Transverse colon (tissue), 4 donors: Measurements from ENCODE around the gene ZNF682. TPM values are rescaled to one million over a fixed set of nuclear protein-coding genes. Genes with fewer than 3 reads are reported as not detected.
"Not testable (repeated sequence)": the region's sequence is repeated elsewhere in the genome, so short reads cannot be mapped to it uniquely, and the experiment has no call there.

Source experiments
- DNase-seq: peaks from one replicate; pipeline ENCODE4 v3.0.0-alpha.2; 2019
- H3K27ac ChIP-seq, 4 donors: fragments of 200-600 bp; sonication (generic); 2 replicates each; pipeline ENCODE4 v1.5.1; 2016 to 2018; ENCODE audit warnings: inconsistent platforms in 4 of 4
- H3K27me3 ChIP-seq: fragments of 200-600 bp; sonication (generic); 2 replicates; pipeline ENCODE4 v1.5.1; 2017; ENCODE audit warnings: inconsistent platforms
- H3K36me3 ChIP-seq, 4 donors: fragments of 200-600 bp; sonication (generic); 2 replicates each; pipeline ENCODE4 v1.5.1; 2017 to 2019; ENCODE audit warnings: inconsistent platforms in 4 of 4
- H3K4me1 ChIP-seq, 4 donors: fragments of 200-600 bp; sonication (generic); 2 replicates each; pipeline ENCODE4 v1.5.1; 2017 to 2020; ENCODE audit warnings: inconsistent platforms in 4 of 4
- H3K4me3 ChIP-seq, 4 donors: fragments of 200-600 bp; sonication (generic); 1 replicate in 1 of 4; 2 replicates in 3 of 4; pipeline versions ENCODE4 v1.5.1 to v1.6.1; 2017 to 2019; ENCODE audit warnings: inconsistent platforms in 4 of 4
- H3K9me3 ChIP-seq, 2 donors: fragments of 200-600 bp; sonication (generic); 2 replicates each; pipeline ENCODE4 v1.5.1; 2017 to 2019; ENCODE audit warnings: inconsistent platforms in 2 of 2
- CTCF ChIP-seq, 5 experiments: fragments of 200-600 bp in 3 of 5; fragments of 450-650 bp in 2 of 5; sonication (generic) in 3 of 5; IDR thresholded peaks; 1 replicate in 2 of 5; 2 replicates in 3 of 5; pipeline ENCODE4 v1.5.1; 2016 to 2017; ENCODE audit warnings: antibody characterized with exemption in 5 of 5, inconsistent platforms in 3 of 5, mild to moderate bottlenecking in 2 of 5, moderate library complexity in 1 of 5
- EP300 ChIP-seq: sonication (generic); formaldehyde crosslinking; IDR thresholded peaks from one replicate; pipeline ENCODE4 v1.6.1; 2017; ENCODE audit warnings: antibody characterized with exemption, low read depth
- POLR2A ChIP-seq: fragments of 450-650 bp; IDR thresholded peaks from one replicate; pipeline ENCODE4 v1.6.1; 2016; ENCODE audit warnings: antibody characterized with exemption, mild to moderate bottlenecking, moderate library complexity
- POLR2AphosphoS5 ChIP-seq, 3 donors: sonication (generic); formaldehyde crosslinking; IDR thresholded peaks; one replicate each; pipeline ENCODE4 v1.6.1; 2016; ENCODE audit warnings: antibody characterized with exemption in 3 of 3
- WGBS, 2 donors: methylation state at CpG; one replicate each; pipeline ENCODE4 v1.1.5; 2018; ENCODE audit warnings: low coverage in 1 of 2; 5-methylcytosine and 5-hydroxymethylcytosine counted together
- in situ Hi-C, 4 donors: fragments of 200-750 bp; cut with MboI; loops; one replicate each; pipeline versions ENCODE4 v1.15.0 to v1.15.1; 2017; ENCODE audit warnings: low sequenced_read_pairs in 3 of 4, low pct_ligation_motif_present in 1 of 4, low pct_unique_long_range_greater_than_20kb in 1 of 4
- intact Hi-C: fragments of 100-400 bp; cut with DNase I; formaldehyde crosslinking; loops from one replicate; pipeline ENCODE4 v1.15.1; 2023; ENCODE audit warnings: low total_unique reads
- total RNA-seq, 4 donors: library from RNA; depleted of rRNA; stranded (reverse); fragments of >200 nt; gene quantifications; one replicate each; pipeline ENCODE4 v1.1.0, GENCODE V29; 2016

Gene ZNF682
- total RNA-seq, 4 donors from 2014 or later, result 4.8 to 6.0 (median 5.5) TPM; not detected in 1

DNA sequence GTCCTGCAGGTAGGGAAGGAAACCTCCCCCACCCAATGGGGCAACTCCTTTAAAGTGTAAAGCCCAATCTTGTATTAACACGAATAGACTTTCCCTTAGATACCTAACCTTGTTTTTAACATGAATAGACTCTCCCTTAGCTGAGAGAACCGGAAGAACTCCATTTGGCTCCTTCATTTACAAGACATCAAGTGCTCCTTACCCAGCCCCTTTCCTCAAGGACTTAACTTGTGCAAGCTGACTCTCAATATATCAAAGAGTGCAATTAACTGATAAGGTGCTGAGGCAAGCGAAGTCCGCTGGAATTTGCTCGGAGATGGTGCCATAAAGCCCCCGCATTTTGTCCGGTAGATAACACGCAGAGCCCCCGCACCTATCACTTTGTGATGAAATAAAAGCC is 28.6 kb upstream of the ZNF682 start:
- no peaks in the 10 kb centered on the region for H3K36me3 ChIP-seq
- no peak overlapping the region for H3K4me3 ChIP-seq
- TF ChIP-seq EP300 (no peak), POLR2A (no peak), CTCF (IDR thresholded peaks at IDR 0.05) (no peak), POLR2AphosphoS5 (IDR thresholded peaks at IDR 0.05) (no peak)
- in situ Hi-C loops, result no loop called here
- no peaks in the 10 kb centered on the region for H3K9me3 ChIP-seq
- H3K4me1 ChIP-seq, result no peaks in the 10 kb centered on the region
- no peak for DNase-seq
- intact Hi-C loops, result no loop called here
- H3K27ac ChIP-seq, result no peak overlapping the region
- no peaks in the 10 kb centered on the region for H3K27me3 ChIP-seq
- WGBS, 2 donors, result 19 to 39% methylated on average over 6 to 9 of the region's 9 CpGs

DNA sequence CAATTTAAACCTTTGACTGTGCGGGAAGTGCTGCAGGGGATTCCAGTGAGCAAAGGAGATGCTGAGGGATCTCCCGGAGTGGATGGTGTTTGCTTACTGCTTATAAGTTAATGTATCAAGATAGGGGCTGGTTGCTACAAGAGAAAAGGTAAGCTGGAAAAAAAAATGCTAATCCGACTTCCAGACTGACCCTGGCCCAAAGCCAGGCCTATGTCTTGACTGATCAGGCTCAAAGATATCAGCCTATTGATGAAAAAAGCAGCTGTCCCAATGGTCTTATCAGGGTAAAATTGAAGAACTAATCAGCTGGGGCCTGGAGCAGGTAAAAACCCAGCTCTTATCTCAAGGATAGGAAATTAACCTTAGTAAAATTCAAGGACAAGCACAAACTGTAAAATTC is 27.6 kb upstream of the ZNF682 start:
- in situ Hi-C loops, result no loop called here
- no peak for DNase-seq
- 49 to 50% methylated on average over 3 of the region's 3 CpGs for WGBS, 2 donors
- intact Hi-C loops, result no loop called here
- Histone ChIP-seq H3K4me3 (no peak overlapping the region), H3K27me3 (no peaks in the 10 kb centered on the region), H3K9me3 (no peaks in the 10 kb centered on the region), H3K4me1 (no peaks in the 10 kb centered on the region), H3K36me3 (no peaks in the 10 kb centered on the region), H3K27ac (no peak overlapping the region)
- TF ChIP-seq POLR2A (no peak), CTCF (IDR thresholded peaks at IDR 0.05) (no peak), EP300 (no peak), POLR2AphosphoS5 (IDR thresholded peaks at IDR 0.05) (no peak)

DNA sequence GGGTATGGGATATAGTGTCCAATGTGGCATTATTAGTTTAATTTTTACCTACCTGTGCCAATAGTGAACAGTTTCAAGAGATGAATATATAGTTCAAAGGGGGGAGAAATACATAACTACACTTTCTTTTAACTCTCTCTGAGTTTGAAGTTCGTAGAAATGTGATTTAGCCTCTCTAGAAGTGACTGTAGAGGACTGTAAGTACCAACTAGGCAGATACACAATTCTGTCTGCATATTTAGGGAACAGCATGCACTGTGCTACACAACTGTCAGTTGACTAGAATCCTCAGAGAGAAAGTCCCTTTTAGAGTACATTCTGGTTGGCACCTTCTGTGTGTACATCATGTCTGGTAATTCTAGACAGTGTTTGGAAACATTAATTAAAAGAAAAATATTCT is 21.0 kb upstream of the ZNF682 start:
- H3K4me3 ChIP-seq, result no peak overlapping the region
- in situ Hi-C loops, result no loop called here
- intact Hi-C loops, result no loop called here
- no peaks in the 10 kb centered on the region for H3K27me3 ChIP-seq
- WGBS, 2 donors, result 45 to 68% methylated on average over 1 of the region's 1 CpG
- H3K9me3 ChIP-seq, result no peaks in the 10 kb centered on the region
- H3K27ac ChIP-seq, result no peak overlapping the region
- TF ChIP-seq POLR2A (no peak), EP300 (no peak), CTCF (IDR thresholded peaks at IDR 0.05) (no peak), POLR2AphosphoS5 (IDR thresholded peaks at IDR 0.05) (no peak)
- no peaks in the 10 kb centered on the region for H3K4me1 ChIP-seq
- H3K36me3 ChIP-seq, result no peaks in the 10 kb centered on the region
- no peak for DNase-seq

- H3K27me3 ChIP-seq, H3K4me3 ChIP-seq, H3K27ac ChIP-seq, in situ Hi-C loops, H3K9me3 ChIP-seq, H3K4me1 ChIP-seq, DNase-seq, intact Hi-C loops, H3K36me3 ChIP-seq: not testable (repeated sequence)
Measured at GRCh38 chr19:20058738-20059137, 19.4 kb upstream of the ZNF682 start.
